GM12875 (cell line): ENCODE results near the gene CAT.

Experiments
- H3K4me3 ChIP-seq: one replicate; pipeline ENCODE4 v1.5.1; 2011; ENCODE audit warnings: low read depth, low read length, control low read depth
- TF ChIP-seq, protein P1 (sequence below): IDR thresholded peaks from 2 replicates; pipeline ENCODE4 v1.5.1; 2011; ENCODE audit warnings: low read depth, mild to moderate bottlenecking, control low read depth, inconsistent platforms, low read length, moderate library complexity, borderline replicate concordance; ENCODE audit not compliant: insufficient read depth

Gene CAT

DNA sequence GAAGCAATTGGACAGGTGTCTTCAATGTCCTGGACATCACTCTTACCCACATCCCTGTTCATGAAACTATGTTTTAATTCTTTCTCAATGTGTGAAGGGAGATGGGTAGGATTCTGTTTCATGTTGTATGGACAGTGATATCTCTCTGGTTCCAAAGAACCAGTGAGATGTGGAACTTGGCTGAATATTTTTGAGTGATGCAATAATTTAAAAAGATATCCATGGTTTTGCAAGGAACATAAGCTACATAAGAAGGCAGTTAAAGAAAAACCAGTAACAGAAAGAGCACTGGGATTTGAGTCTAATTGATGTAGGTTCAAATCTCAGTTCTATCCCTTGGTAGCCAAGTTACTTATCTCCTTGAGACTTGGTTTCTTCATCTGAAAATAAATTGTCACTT, 82.5 kb downstream of the CAT start:
- TF ChIP-seq, protein P1, sequence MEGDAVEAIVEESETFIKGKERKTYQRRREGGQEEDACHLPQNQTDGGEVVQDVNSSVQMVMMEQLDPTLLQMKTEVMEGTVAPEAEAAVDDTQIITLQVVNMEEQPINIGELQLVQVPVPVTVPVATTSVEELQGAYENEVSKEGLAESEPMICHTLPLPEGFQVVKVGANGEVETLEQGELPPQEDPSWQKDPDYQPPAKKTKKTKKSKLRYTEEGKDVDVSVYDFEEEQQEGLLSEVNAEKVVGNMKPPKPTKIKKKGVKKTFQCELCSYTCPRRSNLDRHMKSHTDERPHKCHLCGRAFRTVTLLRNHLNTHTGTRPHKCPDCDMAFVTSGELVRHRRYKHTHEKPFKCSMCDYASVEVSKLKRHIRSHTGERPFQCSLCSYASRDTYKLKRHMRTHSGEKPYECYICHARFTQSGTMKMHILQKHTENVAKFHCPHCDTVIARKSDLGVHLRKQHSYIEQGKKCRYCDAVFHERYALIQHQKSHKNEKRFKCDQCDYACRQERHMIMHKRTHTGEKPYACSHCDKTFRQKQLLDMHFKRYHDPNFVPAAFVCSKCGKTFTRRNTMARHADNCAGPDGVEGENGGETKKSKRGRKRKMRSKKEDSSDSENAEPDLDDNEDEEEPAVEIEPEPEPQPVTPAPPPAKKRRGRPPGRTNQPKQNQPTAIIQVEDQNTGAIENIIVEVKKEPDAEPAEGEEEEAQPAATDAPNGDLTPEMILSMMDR, result no peak

More for the DNA sequence above, 82.5 kb downstream of the CAT start:
- H3K4me3 ChIP-seq, result no peak overlapping the region
